SJCRH30 (cell line): Measurements from ENCODE around the gene KHNYN. TPM values are rescaled to one million over a fixed set of nuclear protein-coding genes. Genes with fewer than 3 reads are reported as not detected.

ENCODE experiments used
- DNase-seq, 2 experiments: peaks; one replicate each; pipeline ENCODE4 v3.0.0-alpha.2; 2015 to 2020
- H3K27ac ChIP-seq: fragments of 250-450 bp; sonication (Bioruptor Pico); 2 replicates; pipeline ENCODE4 v1.5.1; 2020; ENCODE audit warnings: mild to moderate bottlenecking, moderate library complexity
- H3K27me3 ChIP-seq: fragments of 250-450 bp; sonication (Bioruptor Pico); 2 replicates; pipeline ENCODE4 v1.5.1; 2020; ENCODE audit warnings: mild to moderate bottlenecking, moderate library complexity
- H3K36me3 ChIP-seq: fragments of 250-450 bp; sonication (Bioruptor Pico); 2 replicates; pipeline ENCODE4 v1.5.1; 2020; ENCODE audit warnings: mild to moderate bottlenecking, moderate library complexity
- H3K4me1 ChIP-seq: fragments of 250-450 bp; sonication (Bioruptor Pico); 2 replicates; pipeline ENCODE4 v1.5.1; 2020; ENCODE audit warnings: mild to moderate bottlenecking, moderate library complexity
- H3K4me3 ChIP-seq: fragments of 250-450 bp; sonication (Bioruptor Pico); 2 replicates; pipeline ENCODE4 v1.5.1; 2020; ENCODE audit warnings: mild to moderate bottlenecking, moderate library complexity
- H3K9me3 ChIP-seq: fragments of 250-450 bp; sonication (Bioruptor Pico); replicated peaks from 2 replicates; pipeline ENCODE4 v1.5.1; 2020; ENCODE audit warnings: mild to moderate bottlenecking, moderate library complexity
- total RNA-seq: library from RNA; depleted of rRNA; stranded (reverse); fragments of >200 nt; shearing (Covaris generic); gene quantifications from 2 replicates; pipeline ENCODE4 v1.2.3, GENCODE V29; 2014

KHNYN gene
- total RNA-seq, 1 experiment from 2014 or later, result 5.9 TPM

GRCh38 chr14:24411443-24412389 is 18.0 kb upstream of the KHNYN start:
- Histone ChIP-seq H3K36me3 (no peaks in the 10 kb centered on the region), H3K27me3 (no peaks in the 10 kb centered on the region), H3K4me3 (no peak overlapping the region), H3K9me3 (no peaks in the 10 kb centered on the region), H3K27ac (no peak overlapping the region), H3K4me1 (no peaks in the 10 kb centered on the region)
- DNase-seq, result peak; percentile 35 to 71

DNA sequence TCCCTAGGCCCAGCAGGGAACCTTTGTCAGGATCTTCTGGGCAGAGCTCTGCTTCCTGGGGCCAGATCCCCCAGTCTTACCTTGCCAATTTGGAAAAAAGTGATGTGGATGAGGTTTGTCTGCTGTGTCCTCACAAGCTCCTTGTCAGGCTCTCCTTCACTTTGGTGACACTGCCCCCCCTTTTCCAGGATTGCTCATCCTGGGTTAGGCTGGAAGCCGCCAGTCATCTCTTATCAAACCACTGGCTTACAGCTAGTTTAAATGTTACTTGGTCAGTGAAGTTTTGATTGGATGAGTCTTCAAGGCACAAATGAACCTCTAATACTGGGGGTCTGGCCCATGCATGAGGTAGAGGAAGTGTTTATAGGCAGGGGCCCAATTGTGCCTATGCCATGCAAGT is 15.7 kb upstream of the KHNYN start:
- H3K36me3 ChIP-seq, result no peaks in the 10 kb centered on the region
- H3K4me1 ChIP-seq, result no peaks in the 10 kb centered on the region
- H3K4me3 ChIP-seq, result no peak overlapping the region
- no peak overlapping the region for H3K27ac ChIP-seq
- no peak for DNase-seq
- no peaks in the 10 kb centered on the region for H3K27me3 ChIP-seq
- H3K9me3 ChIP-seq, result no peaks in the 10 kb centered on the region

DNA sequence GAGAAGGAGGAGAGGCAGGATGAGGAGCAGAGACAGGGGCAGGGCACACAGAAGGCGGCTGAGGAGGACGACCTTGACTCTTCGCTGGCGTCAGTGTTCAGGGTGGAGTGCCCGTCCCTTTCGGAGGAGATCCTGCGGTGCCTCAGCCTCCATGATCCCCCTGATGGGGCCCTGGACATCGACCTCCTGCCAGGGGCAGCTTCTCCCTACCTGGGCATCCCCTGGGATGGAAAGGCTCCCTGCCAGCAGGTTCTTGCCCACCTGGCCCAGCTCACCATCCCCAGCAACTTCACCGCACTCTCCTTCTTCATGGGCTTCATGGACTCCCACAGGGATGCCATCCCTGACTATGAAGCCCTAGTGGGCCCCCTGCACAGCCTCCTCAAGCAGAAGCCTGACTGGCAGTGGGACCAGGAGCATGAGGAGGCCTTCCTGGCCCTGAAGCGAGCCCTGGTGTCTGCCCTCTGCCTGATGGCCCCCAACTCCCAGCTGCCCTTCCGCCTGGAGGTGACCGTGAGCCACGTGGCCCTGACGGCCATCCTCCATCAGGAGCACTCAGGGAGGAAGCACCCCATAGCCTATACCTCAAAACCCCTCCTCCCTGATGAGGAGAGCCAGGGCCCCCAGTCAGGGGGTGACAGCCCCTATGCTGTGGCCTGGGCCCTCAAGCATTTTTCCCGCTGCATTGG is 14.9 kb upstream of the KHNYN start:
- no peaks in the 10 kb centered on the region for H3K4me1 ChIP-seq
- no peaks in the 10 kb centered on the region for H3K27me3 ChIP-seq
- no peak overlapping the region for H3K4me3 ChIP-seq
- H3K27ac ChIP-seq, result no peak overlapping the region
- H3K9me3 ChIP-seq, result no peaks in the 10 kb centered on the region
- DNase-seq, result no peak
- H3K36me3 ChIP-seq, result no peaks in the 10 kb centered on the region

GRCh38 chr14:24415421-24416253 is 14.1 kb upstream of the KHNYN start:
- Histone ChIP-seq H3K27ac (no peak overlapping the region), H3K27me3 (no peaks in the 10 kb centered on the region), H3K36me3 (no peaks in the 10 kb centered on the region), H3K9me3 (no peaks in the 10 kb centered on the region), H3K4me3 (no peak overlapping the region), H3K4me1 (no peaks in the 10 kb centered on the region)
- DNase-seq, result no peak

DNA sequence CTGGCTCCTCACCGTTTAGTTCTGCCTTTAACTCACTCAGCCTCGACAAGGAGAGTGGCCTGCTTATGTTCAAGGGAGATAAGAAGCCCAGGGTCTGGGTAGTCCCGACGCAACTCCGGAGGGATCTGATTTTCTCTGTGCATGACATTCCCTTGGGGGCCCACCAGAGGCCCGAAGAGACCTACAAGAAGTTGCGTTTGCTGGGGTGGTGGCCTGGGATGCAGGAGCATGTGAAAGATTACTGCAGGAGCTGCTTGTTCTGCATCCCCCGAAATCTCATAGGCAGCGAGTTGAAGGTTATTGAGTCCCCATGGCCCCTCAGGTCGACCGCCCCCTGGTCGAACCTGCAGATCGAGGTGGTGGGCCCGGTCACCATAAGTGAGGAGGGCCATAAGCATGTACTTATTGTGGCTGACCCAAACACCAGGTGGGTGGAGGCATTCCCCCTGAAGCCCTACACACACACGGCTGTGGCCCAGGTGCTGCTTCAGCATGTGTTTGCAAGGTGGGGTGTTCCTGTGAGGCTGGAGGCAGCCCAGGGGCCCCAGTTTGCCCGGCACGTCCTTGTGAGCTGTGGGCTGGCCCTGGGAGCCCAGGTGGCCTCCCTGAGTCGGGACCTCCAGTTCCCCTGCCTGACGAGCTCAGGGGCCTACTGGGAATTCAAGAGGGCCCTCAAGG is 13.4 kb upstream of the KHNYN start:
- H3K9me3 ChIP-seq, result no peaks in the 10 kb centered on the region
- H3K36me3 ChIP-seq, result no peaks in the 10 kb centered on the region
- H3K27ac ChIP-seq, result no peak overlapping the region
- no peaks in the 10 kb centered on the region for H3K27me3 ChIP-seq
- H3K4me3 ChIP-seq, result no peak overlapping the region
- no peaks in the 10 kb centered on the region for H3K4me1 ChIP-seq
- DNase-seq, result no peak

DNA sequence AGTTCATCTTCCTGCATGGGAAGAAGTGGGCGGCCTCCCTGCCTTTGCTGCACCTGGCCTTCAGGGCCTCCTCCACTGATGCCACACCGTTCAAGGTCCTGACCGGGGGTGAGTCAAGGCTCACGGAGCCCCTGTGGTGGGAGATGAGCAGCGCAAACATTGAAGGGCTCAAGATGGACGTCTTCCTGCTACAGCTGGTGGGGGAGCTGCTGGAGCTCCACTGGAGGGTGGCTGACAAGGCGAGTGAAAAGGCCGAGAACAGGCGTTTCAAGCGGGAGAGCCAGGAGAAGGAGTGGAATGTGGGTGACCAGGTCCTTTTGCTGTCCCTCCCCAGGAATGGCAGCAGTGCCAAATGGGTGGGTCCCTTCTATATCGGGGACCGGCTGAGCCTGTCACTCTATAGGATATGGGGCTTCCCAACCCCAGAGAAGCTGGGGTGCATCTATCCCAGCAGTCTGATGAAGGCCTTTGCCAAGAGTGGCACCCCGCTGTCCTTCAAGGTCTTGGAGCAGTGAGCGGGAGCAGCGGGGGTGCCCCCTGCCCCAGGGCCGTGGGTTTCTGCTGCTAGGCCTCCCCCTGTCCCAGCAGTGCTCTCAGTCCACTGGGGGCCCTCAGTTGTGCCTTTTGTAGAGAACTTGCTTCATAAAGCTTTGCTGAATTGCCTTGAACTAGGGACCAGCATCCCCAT is 12.7 kb upstream of the KHNYN start:
- no peaks in the 10 kb centered on the region for H3K4me1 ChIP-seq
- H3K27ac ChIP-seq, result no peak overlapping the region
- H3K9me3 ChIP-seq, result no peaks in the 10 kb centered on the region
- no peak overlapping the region for H3K4me3 ChIP-seq
- H3K36me3 ChIP-seq, result no peaks in the 10 kb centered on the region
- no peaks in the 10 kb centered on the region for H3K27me3 ChIP-seq
- no peak for DNase-seq

- DNase-seq, result no peak
Measured at GRCh38 chr14:24417832-24418491, 11.8 kb upstream of the KHNYN start.

DNA sequence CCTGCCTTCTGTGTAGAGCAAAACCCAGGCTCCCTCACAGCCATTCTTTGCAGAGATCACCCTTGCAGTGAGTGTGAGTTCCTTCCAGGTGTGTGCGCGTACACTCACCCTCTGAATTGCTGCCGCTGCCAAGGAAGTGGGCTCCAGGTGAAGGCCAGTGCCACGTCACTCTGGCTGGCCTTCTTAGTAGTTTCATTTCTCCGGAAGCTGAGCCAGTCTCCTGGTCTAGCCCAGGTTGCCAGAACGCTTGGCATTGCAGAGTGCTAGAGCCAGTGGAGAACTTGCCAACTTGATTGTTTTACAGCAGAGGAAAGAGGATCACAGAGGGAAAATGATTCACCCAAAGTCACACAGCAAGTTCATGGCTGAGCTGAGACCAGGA is 11.3 kb upstream of the KHNYN start:
- no peak for DNase-seq

More at GRCh38 chr14:24417832-24418491, 11.8 kb upstream of the KHNYN start:
- Histone ChIP-seq H3K36me3 (no peaks in the 10 kb centered on the region), H3K9me3 (no peaks in the 10 kb centered on the region), H3K4me1 (no peaks in the 10 kb centered on the region), H3K27me3 (no peaks in the 10 kb centered on the region), H3K27ac (no peak overlapping the region), H3K4me3 (no peak overlapping the region)

DNA sequence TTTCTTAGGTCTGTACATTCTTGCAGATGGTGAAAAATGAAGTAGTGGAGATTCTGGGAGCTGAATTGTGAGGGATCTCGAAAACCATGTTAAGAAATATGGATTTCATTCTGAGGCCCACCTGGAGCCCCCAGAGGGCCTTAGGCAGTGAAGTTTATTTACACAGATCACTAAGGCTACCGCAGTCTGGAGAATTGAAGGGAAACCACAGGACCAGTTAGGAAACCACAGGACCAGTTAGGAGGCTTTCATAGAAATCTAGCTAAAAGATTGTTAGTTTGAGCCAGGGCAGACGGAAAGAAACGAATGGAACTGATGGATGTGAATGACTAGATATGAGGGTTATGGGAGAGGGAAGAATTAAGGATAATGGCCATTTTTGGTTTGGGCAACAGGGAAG is 7.5 kb upstream of the KHNYN start:
- Histone ChIP-seq H3K27ac (no peak overlapping the region), H3K9me3 (no peaks in the 10 kb centered on the region), H3K36me3 (no peaks in the 10 kb centered on the region), H3K4me3 (no peak overlapping the region), H3K4me1 (no peaks in the 10 kb centered on the region), H3K27me3 (no peaks in the 10 kb centered on the region)
- no peak for DNase-seq

More for the DNA sequence above, 11.3 kb upstream of the KHNYN start:
- H3K4me1 ChIP-seq, result no peaks in the 10 kb centered on the region
- H3K27ac ChIP-seq, result no peak overlapping the region
- no peaks in the 10 kb centered on the region for H3K36me3 ChIP-seq
- no peak overlapping the region for H3K4me3 ChIP-seq
- no peaks in the 10 kb centered on the region for H3K9me3 ChIP-seq
- H3K27me3 ChIP-seq, result no peaks in the 10 kb centered on the region

GRCh38 chr14:24422694-24423601 is 6.8 kb upstream of the KHNYN start:
- DNase-seq, result no peak
- Histone ChIP-seq H3K4me1 (no peaks in the 10 kb centered on the region), H3K27me3 (no peaks in the 10 kb centered on the region), H3K4me3 (no peak overlapping the region), H3K36me3 (no peaks in the 10 kb centered on the region), H3K9me3 (no peaks in the 10 kb centered on the region), H3K27ac (no peak overlapping the region)

GRCh38 chr14:24425704-24426103 is 4.0 kb upstream of the KHNYN start:
- H3K36me3 ChIP-seq, result no peaks in the 10 kb centered on the region
- H3K27ac ChIP-seq, result no peak overlapping the region
- peak in 1 of 2 experiments; percentile 36 for DNase-seq
- H3K4me1 ChIP-seq, result no peaks in the 10 kb centered on the region
- no peak overlapping the region for H3K4me3 ChIP-seq
- H3K9me3 ChIP-seq, result no peaks in the 10 kb centered on the region
- H3K27me3 ChIP-seq, result no peaks in the 10 kb centered on the region

GRCh38 chr14:24426150-24426911 is 3.4 kb upstream of the KHNYN start:
- no peak for DNase-seq
- no peak overlapping the region for H3K4me3 ChIP-seq
- H3K9me3 ChIP-seq, result no peaks in the 10 kb centered on the region
- no peaks in the 10 kb centered on the region for H3K4me1 ChIP-seq
- no peaks in the 10 kb centered on the region for H3K36me3 ChIP-seq
- H3K27ac ChIP-seq, result no peak overlapping the region
- H3K27me3 ChIP-seq, result no peaks in the 10 kb centered on the region
